Esophagus squamous epithelium (tissue), 4 donors: ENCODE measurements around the gene MYO16.

Source experiments
- CTCF ChIP-seq, 6 experiments: fragments of 450-650 bp in 4 of 6; fragments of 200-600 bp in 2 of 6; sonication (generic) in 2 of 6; IDR thresholded peaks; one replicate each; pipeline ENCODE4 v1.5.1; 2016 to 2019; ENCODE audit warnings: antibody characterized with exemption in 6 of 6, mild to moderate bottlenecking in 4 of 6, moderate library complexity in 4 of 6
- POLR2A ChIP-seq, 4 donors: fragments of 450-650 bp; IDR thresholded peaks; one replicate each; pipeline ENCODE4 v1.6.1; 2017; ENCODE audit warnings: antibody characterized with exemption in 4 of 4, mild to moderate bottlenecking in 4 of 4, moderate library complexity in 3 of 4

DNA sequence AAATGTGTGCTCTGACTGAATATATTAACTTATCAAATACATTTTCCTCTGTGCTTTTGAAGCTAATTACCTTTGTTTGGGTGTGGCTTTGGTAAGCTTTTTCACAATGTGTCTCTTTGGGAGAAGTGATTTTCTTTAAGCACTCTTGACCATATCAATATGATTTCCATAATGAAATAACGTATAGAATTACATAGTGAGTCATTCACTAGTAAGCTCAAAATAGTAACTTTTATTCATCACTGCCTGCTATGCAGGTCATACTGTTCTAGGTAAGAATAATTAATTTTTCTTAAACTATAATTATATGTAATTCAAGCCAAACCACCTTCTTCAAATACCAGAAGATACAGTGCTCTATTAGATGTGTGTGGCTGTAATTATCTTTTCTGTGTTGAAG lies 480.7 kb downstream of the MYO16 start:
- TF ChIP-seq CTCF (IDR thresholded peaks at IDR 0.05) (no peak), POLR2A (IDR thresholded peaks at IDR 0.05) (no peak)
